Stomach smooth muscle (tissue), 2 donors: ENCODE data around the gene PCDHB7.
A peak's percentile ranks its signal among the peaks of the same experiment; 100 is the strongest.
"Not testable (repeated sequence)": the region's sequence is repeated elsewhere in the genome, so short reads cannot be mapped to it uniquely, and the experiment has no call there.

ENCODE experiments used
- H3K27ac ChIP-seq: one replicate; pipeline ENCODE4 v1.7.0; 2013; ENCODE audit warnings: mild to moderate bottlenecking, low read length, inconsistent platforms
- H3K27me3 ChIP-seq, 2 donors: one replicate each; pipeline ENCODE4 v1.7.0; 2013; ENCODE audit warnings: low read length in 2 of 2; ENCODE audit not compliant: insufficient read depth in 2 of 2, control insufficient read depth in 1 of 2
- H3K36me3 ChIP-seq, 2 donors: one replicate each; pipeline ENCODE4 v1.7.0; 2013; ENCODE audit warnings: low read length in 2 of 2; ENCODE audit not compliant: control insufficient read depth in 2 of 2, insufficient read depth in 2 of 2
- H3K4me1 ChIP-seq: one replicate; pipeline ENCODE4 v1.7.0; 2013; ENCODE audit warnings: low read length; ENCODE audit not compliant: control insufficient read depth, insufficient read depth
- H3K4me3 ChIP-seq, 2 donors: one replicate each; pipeline ENCODE4 v1.7.0; 2013; ENCODE audit warnings: low read length in 2 of 2
- H3K9ac ChIP-seq, 2 donors: one replicate each; pipeline ENCODE4 v1.7.0; 2013; ENCODE audit warnings: low read length in 2 of 2, mild to moderate bottlenecking in 1 of 2
- H3K9me3 ChIP-seq, 2 donors: one replicate each; pipeline ENCODE4 v1.7.0; 2013; ENCODE audit warnings: low read length in 2 of 2; ENCODE audit not compliant: control insufficient read depth in 2 of 2
- donor health status: healthy.
- donor health status: Pancreatic carcinoma.

PCDHB7 gene

DNA sequence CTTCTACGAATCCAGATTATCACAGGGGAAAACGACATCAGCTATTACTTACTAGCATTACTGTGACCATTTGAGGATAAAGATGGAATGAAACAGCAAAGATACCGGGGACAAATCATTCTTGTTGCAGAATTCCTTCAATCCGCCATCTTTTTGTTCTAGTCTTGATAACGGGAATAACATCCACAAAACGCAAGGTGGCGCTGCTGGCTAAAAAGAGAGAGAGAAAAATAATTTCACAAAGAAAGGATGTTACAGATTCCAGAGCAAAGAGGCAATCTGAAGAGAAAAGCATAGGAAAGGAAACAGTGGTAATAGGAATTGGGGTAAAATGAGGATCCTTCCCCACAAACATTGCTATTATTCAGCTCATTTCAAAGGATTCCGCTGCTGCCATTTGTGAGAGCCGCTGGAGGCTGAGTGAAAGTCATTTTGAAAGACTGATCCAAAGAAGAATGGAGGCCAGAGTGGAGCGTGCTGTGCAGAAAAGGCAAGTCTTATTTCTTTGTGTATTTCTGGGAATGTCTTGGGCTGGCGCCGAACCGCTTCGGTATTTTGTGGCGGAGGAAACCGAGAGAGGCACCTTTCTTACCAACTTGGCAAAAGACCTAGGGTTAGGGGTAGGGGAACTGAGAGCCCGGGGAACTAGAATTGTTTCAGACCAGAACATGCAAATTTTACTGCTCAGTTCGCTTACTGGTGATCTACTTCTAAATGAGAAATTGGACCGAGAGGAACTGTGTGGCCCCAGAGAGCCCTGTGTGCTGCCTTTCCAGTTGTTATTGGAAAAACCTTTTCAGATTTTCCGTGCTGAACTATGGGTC lies at the start of gene PCDHB7:
TSS of gene PCDHB7 (plus strand) at position 264 of the 824 bp plus-strand sequence. CDS start at position 456, 192 bp downstream.
- peak within 1 kb of the TSS; percentile 64 to 67 for H3K4me3 ChIP-seq
- no peaks in the 10 kb centered on the region for H3K36me3 ChIP-seq
- H3K4me1 ChIP-seq, result no peaks in the 10 kb centered on the region
- peaks cover 4 to 6% of the 10 kb centered on the region in 2 donors for H3K27me3 ChIP-seq
- peaks cover 22 to 28% of the 10 kb centered on the region in 2 donors for H3K9me3 ChIP-seq
- H3K27ac ChIP-seq, result no peak within 1 kb of the TSS
- H3K9ac ChIP-seq, result peak within 1 kb of the TSS; percentile 22 to 58

DNA sequence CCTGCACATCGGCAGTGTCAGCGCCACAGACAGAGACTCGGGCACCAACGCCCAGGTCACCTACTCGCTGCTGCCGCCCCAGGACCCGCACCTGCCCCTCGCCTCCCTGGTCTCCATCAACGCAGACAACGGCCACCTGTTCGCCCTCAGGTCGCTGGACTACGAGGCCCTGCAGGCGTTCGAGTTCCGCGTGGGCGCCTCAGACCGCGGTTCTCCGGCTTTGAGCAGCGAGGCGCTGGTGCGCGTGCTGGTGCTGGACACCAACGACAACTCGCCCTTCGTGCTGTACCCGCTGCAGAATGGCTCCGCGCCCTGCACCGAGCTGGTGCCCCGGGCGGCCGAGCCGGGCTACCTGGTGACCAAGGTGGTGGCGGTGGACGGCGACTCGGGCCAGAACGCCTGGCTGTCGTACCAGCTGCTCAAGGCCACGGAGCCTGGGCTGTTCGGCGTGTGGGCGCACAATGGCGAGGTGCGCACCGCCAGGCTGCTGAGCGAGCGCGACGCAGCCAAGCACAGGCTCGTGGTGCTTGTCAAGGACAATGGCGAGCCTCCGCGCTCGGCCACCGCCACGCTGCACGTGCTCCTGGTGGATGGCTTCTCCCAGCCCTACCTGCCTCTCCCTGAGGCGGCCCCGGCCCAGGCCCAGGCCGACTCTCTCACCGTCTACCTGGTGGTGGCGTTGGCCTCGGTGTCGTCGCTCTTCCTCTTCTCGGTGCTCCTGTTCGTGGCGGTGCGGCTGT lies 48.9 kb upstream of the PCDHB7 start:
- not testable (repeated sequence) for H3K4me3 ChIP-seq, H3K9ac ChIP-seq, H3K36me3 ChIP-seq, H3K9me3 ChIP-seq, H3K4me1 ChIP-seq, H3K27ac ChIP-seq, H3K27me3 ChIP-seq

DNA sequence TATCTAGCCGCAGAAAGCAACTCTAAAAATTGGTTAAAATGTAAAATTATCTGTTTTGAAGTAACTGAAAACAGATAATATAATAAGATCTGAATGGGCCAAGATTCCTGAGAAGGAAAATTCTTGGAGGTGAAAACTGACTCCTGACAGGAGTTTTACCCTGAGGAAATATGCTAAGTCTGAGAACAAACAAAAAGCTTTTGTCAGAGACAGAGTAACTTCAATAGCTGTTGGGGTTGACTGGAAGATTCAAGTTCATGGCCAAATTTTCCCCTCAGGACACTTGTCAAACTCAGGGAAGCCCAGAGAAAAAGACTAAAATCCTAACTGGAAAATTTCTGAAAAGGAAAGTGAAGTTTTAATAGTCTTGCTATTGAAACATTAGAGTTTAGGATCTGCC lies 45.1 kb upstream of the PCDHB7 start:
- Histone ChIP-seq H3K27me3 (peaks cover 0 to 2% of the 10 kb centered on the region in 2 donors), H3K9me3 (peaks cover 0 to 7% of the 10 kb centered on the region in 2 donors), H3K4me3 (no peak overlapping the region), H3K27ac (no peak overlapping the region), H3K9ac (no peak overlapping the region), H3K36me3 (no peaks in the 10 kb centered on the region), H3K4me1 (no peaks in the 10 kb centered on the region)

DNA sequence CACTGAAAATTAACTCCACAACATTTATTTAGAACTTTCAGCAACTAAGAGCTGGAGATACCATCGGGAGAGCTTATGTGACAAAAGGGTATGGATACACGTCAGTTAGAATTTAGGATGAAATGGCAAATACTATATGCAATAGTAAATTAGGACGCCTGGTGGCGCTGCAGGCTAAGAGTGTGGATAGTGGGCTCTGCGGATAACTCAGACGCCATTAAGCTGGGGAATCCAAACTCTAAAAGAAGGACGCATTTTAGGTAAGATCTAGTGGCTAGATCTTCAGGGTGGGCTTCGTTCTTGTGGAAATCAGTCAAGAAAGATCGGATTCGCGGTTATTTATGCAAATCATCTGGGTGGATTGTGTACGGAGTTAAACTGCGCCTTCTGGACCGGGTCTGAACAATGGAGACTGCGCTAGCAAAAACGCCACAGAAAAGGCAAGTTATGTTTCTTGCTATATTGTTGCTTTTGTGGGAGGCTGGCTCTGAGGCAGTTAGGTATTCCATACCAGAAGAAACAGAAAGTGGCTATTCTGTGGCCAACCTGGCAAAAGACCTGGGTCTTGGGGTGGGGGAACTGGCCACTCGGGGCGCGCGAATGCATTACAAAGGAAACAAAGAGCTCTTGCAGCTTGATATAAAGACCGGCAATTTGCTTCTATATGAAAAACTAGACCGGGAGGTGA lies 37.3 kb upstream of the PCDHB7 start, which contains the start of gene PCDHB5:
TSS of gene PCDHB5 (plus strand) at position 177 of the 688 bp plus-strand sequence. CDS start at position 406, 229 bp downstream.
- no peaks in the 10 kb centered on the region for H3K4me1 ChIP-seq
- H3K4me3 ChIP-seq, result peak within 1 kb of the TSS; percentile 64
- no peak within 1 kb of the TSS for H3K27ac ChIP-seq
- H3K9ac ChIP-seq, result peak within 1 kb of the TSS in 1 of 2 donors; percentile 60
- H3K27me3 ChIP-seq, result no peaks in the 10 kb centered on the region
- H3K9me3 ChIP-seq, result peaks cover 16 to 26% of the 10 kb centered on the region in 2 donors
- no peaks in the 10 kb centered on the region for H3K36me3 ChIP-seq

DNA sequence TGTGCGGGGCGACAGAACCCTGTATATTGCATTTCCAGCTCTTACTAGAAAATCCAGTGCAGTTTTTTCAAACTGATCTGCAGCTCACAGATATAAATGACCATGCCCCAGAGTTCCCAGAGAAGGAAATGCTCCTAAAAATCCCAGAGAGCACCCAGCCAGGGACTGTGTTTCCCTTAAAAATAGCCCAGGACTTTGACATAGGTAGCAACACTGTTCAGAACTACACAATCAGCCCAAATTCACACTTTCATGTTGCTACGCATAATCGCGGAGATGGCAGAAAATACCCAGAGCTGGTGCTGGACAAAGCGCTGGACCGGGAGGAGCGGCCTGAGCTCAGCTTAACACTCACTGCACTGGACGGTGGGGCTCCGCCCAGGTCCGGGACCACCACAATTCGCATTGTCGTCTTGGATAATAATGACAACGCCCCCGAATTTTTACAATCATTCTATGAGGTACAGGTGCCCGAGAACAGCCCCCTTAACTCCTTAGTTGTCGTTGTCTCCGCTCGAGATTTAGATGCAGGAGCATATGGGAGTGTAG lies 36.7 kb upstream of the PCDHB7 start:
- Histone ChIP-seq H3K9ac (no peak overlapping the region), H3K9me3 (peaks cover 16 to 26% of the 10 kb centered on the region in 2 donors), H3K4me1 (no peaks in the 10 kb centered on the region), H3K4me3 (peak overlapping the region; percentile 64), H3K27me3 (no peaks in the 10 kb centered on the region), H3K36me3 (no peaks in the 10 kb centered on the region), H3K27ac (no peak overlapping the region)

DNA sequence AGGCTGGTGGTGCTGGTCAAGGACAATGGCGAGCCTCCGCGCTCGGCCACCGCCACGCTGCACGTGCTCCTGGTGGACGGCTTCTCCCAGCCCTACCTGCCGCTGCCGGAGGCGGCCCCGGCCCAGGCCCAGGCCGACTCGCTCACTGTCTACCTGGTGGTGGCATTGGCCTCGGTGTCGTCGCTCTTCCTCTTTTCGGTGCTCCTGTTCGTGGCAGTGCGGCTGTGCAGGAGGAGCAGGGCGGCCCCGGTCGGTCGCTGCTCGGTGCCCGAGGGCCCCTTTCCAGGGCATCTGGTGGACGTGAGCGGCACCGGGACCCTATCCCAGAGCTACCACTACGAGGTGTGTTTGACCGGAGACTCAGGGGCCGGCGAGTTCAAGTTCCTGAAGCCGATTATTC lies 35.1 kb upstream of the PCDHB7 start:
- not testable (repeated sequence) for H3K27ac ChIP-seq, H3K9ac ChIP-seq, H3K27me3 ChIP-seq, H3K4me1 ChIP-seq, H3K4me3 ChIP-seq, H3K36me3 ChIP-seq
- H3K9me3 ChIP-seq, result peaks cover 17 to 27% of the 10 kb centered on the region in 2 donors

DNA sequence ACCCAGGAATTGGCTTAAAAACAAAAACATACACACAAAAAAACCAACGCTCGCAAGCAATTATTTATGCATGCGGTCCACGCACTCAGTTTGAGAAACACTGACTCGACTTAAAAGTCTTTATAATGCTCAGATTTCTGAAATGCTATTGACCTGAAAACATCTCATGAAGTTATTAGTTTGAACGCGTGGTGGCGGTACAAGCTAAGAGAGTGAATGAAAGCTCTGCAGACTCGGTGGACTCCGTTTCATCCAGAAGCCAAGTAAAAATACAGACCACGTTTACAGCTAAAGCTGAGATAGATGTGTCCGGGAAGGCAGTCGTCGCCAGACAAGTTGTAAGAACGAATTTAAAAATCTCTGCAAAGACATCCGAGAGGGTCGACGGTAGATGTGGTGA lies 22.6 kb upstream of the PCDHB7 start, which contains the start of gene PCDHB6:
TSS of gene PCDHB6 (plus strand) at position 246 of the 400 bp plus-strand sequence. CDS start 201 bp downstream, outside the sequence.
- H3K27me3 ChIP-seq, result peaks cover 4 to 6% of the 10 kb centered on the region in 2 donors

DNA sequence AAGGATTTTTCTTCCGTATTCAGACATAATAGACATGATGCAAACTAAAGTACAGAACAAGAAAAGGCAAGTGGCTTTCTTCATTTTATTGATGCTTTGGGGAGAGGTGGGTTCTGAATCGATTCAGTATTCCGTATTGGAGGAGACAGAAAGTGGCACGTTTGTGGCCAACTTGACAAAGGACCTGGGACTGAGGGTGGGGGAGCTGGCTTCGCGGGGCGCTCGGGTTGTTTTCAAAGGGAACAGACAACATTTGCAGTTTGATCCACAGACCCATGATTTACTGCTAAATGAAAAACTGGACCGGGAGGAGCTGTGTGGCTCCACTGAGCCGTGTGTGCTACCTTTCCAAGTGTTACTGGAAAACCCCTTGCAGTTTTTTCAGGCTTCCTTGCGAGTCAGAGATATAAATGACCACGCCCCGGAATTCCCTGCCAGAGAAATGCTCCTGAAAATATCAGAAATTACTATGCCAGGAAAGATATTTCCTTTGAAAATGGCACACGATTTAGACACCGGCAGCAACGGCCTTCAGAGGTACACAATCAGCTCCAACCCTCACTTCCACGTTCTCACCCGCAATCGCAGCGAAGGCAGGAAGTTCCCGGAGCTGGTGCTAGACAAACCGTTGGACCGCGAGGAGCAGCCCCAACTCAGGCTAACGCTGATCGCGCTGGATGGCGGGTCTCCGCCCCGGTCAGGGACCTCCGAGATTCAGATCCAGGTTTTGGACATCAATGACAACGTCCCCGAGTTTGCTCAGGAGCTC lies 22.0 kb upstream of the PCDHB7 start:
- Histone ChIP-seq H3K9ac (no peak overlapping the region), H3K9me3 (peaks cover 15 to 26% of the 10 kb centered on the region in 2 donors), H3K4me3 (peak overlapping the region; percentile 44 to 46), H3K36me3 (no peaks in the 10 kb centered on the region), H3K27me3 (peaks cover 4 to 6% of the 10 kb centered on the region in 2 donors), H3K27ac (no peak overlapping the region), H3K4me1 (no peaks in the 10 kb centered on the region)

More for the DNA sequence above, 22.6 kb upstream of the PCDHB7 start, which contains the start of gene PCDHB6:
- no peak within 1 kb of the TSS for H3K27ac ChIP-seq
- H3K36me3 ChIP-seq, result no peaks in the 10 kb centered on the region
- no peak within 1 kb of the TSS for H3K9ac ChIP-seq
- peak within 1 kb of the TSS; percentile 44 to 46 for H3K4me3 ChIP-seq
- no peaks in the 10 kb centered on the region for H3K4me1 ChIP-seq
- peaks cover 12 to 25% of the 10 kb centered on the region in 2 donors for H3K9me3 ChIP-seq

DNA sequence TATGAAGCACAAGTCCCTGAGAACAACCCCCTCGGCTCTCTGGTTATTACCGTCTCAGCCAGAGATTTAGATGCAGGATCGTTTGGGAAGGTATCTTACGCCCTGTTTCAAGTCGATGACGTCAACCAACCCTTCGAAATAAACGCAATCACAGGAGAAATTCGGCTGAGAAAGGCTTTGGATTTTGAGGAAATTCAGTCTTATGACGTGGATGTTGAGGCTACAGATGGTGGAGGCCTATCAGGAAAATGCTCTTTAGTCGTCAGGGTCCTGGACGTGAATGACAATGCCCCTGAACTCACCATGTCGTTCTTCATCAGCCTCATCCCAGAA lies 21.5 kb upstream of the PCDHB7 start:
- no peak overlapping the region for H3K9ac ChIP-seq
- H3K4me3 ChIP-seq, result no peak overlapping the region
- H3K27ac ChIP-seq, result no peak overlapping the region
- H3K27me3 ChIP-seq, result peaks cover 4 to 6% of the 10 kb centered on the region in 2 donors
- peaks cover 18 to 29% of the 10 kb centered on the region in 2 donors for H3K9me3 ChIP-seq
- H3K36me3 ChIP-seq, result no peaks in the 10 kb centered on the region
- no peaks in the 10 kb centered on the region for H3K4me1 ChIP-seq
